ENCODE measurements around the gene ADGRF1.
"Not testable (repeated sequence)": the region's sequence is repeated elsewhere in the genome, so short reads cannot be mapped to it uniquely, and the experiment has no call there.

ADGRF1 gene

DNA sequence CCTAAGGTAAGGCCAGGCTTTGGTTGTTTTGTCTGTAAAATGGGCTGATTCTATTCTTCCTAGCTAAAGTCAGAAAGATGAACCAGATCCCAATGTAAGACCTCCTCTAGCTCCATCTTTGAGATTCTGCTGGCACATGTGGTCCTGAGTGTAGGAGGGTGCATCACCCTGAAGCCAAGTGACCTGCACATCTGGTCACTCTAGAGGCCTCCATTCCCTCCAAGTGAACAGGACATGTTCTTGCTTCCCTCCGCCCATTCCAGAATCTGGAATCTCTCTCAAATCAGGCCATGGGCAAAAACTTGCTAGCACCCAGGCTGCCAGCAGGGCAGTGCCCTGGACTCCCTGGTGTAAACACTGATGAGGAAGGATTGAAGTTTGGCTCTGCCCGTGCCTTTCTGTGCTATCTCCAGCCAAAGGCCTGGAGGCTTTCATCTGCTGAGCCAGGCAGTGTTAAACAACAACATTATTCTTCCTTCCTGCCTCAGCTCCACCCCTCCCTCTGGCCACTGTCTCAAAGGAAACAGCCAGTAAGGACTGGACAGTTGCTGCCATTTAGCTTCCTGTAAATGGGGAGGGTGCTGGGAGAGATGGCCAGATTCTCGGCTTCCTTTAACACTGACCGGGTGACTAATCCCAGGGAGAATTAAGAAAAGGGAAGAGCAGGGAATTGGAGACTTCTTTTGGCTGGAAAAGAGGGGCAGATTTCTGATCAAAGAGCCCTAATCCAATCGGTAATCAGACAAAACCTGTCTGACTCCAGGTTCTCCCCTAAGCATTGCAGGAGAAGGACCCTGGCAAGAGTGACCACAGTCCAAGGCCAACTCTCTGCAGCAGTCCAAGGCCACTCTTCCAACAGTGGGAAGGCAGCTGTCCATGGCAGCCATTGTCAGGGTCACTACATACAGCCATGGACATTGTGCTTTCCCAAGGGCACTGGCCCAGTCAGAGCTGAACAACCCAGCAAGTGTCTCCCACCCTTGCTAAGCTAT is 19.5 kb upstream of the ADGRF1 start:
- Histone ChIP-seq H3K4me1 (ENCODE audit: control insufficient read depth in 2 of 2, insufficient read depth in 2 of 2, low read length in 2 of 2) (peaks cover 0 to 3% of the 10 kb centered on the region in 2 donors), H3K9me3 (ENCODE audit: control insufficient read depth in 2 of 2, low read length in 2 of 2) (no peaks in the 10 kb centered on the region), H3K27me3 (ENCODE audit: control insufficient read depth in 2 of 2, insufficient read depth in 2 of 2, low read length in 2 of 2) (no peaks in the 10 kb centered on the region), H3K36me3 (ENCODE audit: control insufficient read depth in 2 of 2, insufficient read depth in 2 of 2, low read length in 2 of 2) (no peaks in the 10 kb centered on the region), H3K9ac (ENCODE audit: low read depth in 1 of 2, low read length in 2 of 2) (no peak overlapping the region), H3K27ac (ENCODE audit: low read depth in 2 of 2, low read length in 2 of 2) (no peak overlapping the region), H3K4me3 (ENCODE audit: low read length in 2 of 2) (no peak overlapping the region)

DNA sequence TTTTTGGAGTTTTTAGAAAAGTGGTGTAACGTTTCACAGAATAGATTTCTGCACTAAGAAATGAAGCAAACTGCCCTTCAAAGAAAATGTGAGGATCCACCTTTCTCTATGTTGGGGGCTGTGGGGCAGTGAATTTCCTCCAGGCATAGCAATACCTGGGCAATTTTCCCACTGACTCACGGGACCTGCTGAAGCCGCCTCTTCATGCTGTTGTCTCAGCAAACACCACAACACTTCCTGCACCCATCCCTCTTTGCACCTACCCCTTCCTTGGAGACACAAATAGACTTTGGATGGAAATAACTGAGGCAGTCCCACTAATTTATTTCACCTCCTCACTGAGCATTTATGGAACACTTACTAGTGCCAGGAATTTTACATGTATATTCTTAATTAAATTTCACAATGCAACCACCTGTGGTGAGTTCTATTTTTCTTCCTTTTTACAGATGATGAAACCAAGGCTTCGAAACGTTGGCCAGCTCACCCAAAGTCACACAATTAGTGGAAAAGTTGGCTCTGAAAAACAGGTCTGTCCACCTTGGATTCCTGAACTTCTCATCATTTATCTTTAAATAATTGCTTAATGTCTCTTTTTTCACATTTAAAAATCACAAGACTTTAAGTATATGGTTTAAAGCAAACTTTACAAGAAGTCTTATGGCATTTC is 17.2 kb upstream of the ADGRF1 start:
- Histone ChIP-seq H3K27me3 (ENCODE audit: control insufficient read depth in 2 of 2, insufficient read depth in 2 of 2, low read length in 2 of 2) (no peaks in the 10 kb centered on the region), H3K4me1 (ENCODE audit: control insufficient read depth in 2 of 2, insufficient read depth in 2 of 2, low read length in 2 of 2) (peaks cover 0 to 3% of the 10 kb centered on the region in 2 donors), H3K27ac (ENCODE audit: low read depth in 2 of 2, low read length in 2 of 2) (no peak overlapping the region), H3K9ac (ENCODE audit: low read depth in 1 of 2, low read length in 2 of 2) (no peak overlapping the region), H3K9me3 (ENCODE audit: control insufficient read depth in 2 of 2, low read length in 2 of 2) (no peaks in the 10 kb centered on the region), H3K36me3 (ENCODE audit: control insufficient read depth in 2 of 2, insufficient read depth in 2 of 2, low read length in 2 of 2) (no peaks in the 10 kb centered on the region), H3K4me3 (ENCODE audit: low read length in 2 of 2) (no peak overlapping the region)

DNA sequence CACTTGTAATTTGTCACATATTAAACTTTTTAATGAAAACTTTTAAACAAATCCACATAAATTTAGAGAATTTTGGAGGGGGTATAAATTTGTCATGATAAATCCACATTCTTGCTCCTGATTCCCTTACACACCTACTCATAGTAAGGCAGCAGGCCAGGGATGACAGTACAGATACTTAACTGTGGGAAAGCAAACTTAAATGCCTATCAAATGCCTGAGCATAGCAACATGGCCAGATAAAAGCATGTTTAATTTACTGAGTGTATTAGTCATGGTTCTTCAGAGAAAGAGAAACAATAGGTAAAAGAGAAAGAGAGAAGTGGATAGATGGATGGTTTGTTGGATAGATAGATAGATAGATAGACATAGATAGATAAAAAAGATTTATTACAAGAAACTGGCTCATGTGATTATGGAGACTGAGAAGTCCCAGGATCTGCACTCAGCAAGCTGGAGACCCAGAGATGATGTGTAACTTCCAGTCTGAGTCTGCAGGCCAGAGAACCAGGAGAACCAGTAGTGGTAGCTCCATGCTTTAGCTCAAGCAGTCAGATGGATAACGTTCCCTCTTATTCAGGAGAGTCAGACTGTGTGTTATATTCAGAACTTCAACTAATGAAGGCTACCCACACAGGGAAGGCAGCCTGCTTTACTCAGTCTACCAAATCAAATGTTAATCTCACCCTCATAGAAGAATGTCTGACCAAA is 15.9 kb upstream of the ADGRF1 start:
- no peak overlapping the region for H3K27ac ChIP-seq (ENCODE audit: low read depth in 2 of 2, low read length in 2 of 2)
- no peaks in the 10 kb centered on the region for H3K27me3 ChIP-seq (ENCODE audit: control insufficient read depth in 2 of 2, insufficient read depth in 2 of 2, low read length in 2 of 2)
- no peaks in the 10 kb centered on the region for H3K9me3 ChIP-seq (ENCODE audit: control insufficient read depth in 2 of 2, low read length in 2 of 2)
- H3K4me1 ChIP-seq (ENCODE audit: control insufficient read depth in 2 of 2, insufficient read depth in 2 of 2, low read length in 2 of 2): peaks cover 0 to 3% of the 10 kb centered on the region in 2 donors
- no peak overlapping the region for H3K4me3 ChIP-seq (ENCODE audit: low read length in 2 of 2)
- no peaks in the 10 kb centered on the region for H3K36me3 ChIP-seq (ENCODE audit: control insufficient read depth in 2 of 2, insufficient read depth in 2 of 2, low read length in 2 of 2)
- no peak overlapping the region for H3K9ac ChIP-seq (ENCODE audit: low read depth in 1 of 2, low read length in 2 of 2)

GRCh38 chr6:47056832-47057231 is 14.7 kb upstream of the ADGRF1 start:
- no peaks in the 10 kb centered on the region for H3K27me3 ChIP-seq (ENCODE audit: control insufficient read depth in 2 of 2, insufficient read depth in 2 of 2, low read length in 2 of 2)
- no peak overlapping the region for H3K9ac ChIP-seq (ENCODE audit: low read depth in 1 of 2, low read length in 2 of 2)
- H3K4me3 ChIP-seq (ENCODE audit: low read length in 2 of 2): no peak overlapping the region
- H3K4me1 ChIP-seq (ENCODE audit: control insufficient read depth in 2 of 2, insufficient read depth in 2 of 2, low read length in 2 of 2): peaks cover 0 to 3% of the 10 kb centered on the region in 2 donors
- no peaks in the 10 kb centered on the region for H3K36me3 ChIP-seq (ENCODE audit: control insufficient read depth in 2 of 2, insufficient read depth in 2 of 2, low read length in 2 of 2)
- H3K27ac ChIP-seq (ENCODE audit: low read depth in 2 of 2, low read length in 2 of 2): no peak overlapping the region
- no peaks in the 10 kb centered on the region for H3K9me3 ChIP-seq (ENCODE audit: control insufficient read depth in 2 of 2, low read length in 2 of 2)

GRCh38 chr6:47054302-47054701 is 12.2 kb upstream of the ADGRF1 start:
- H3K36me3 ChIP-seq (ENCODE audit: control insufficient read depth in 2 of 2, insufficient read depth in 2 of 2, low read length in 2 of 2); H3K27ac ChIP-seq (ENCODE audit: low read depth in 2 of 2, low read length in 2 of 2); H3K4me1 ChIP-seq (ENCODE audit: control insufficient read depth in 2 of 2, insufficient read depth in 2 of 2, low read length in 2 of 2); H3K9ac ChIP-seq (ENCODE audit: low read depth in 1 of 2, low read length in 2 of 2); H3K9me3 ChIP-seq (ENCODE audit: control insufficient read depth in 2 of 2, low read length in 2 of 2); H3K27me3 ChIP-seq (ENCODE audit: control insufficient read depth in 2 of 2, insufficient read depth in 2 of 2, low read length in 2 of 2); H3K4me3 ChIP-seq (ENCODE audit: low read length in 2 of 2): not testable (repeated sequence)

DNA sequence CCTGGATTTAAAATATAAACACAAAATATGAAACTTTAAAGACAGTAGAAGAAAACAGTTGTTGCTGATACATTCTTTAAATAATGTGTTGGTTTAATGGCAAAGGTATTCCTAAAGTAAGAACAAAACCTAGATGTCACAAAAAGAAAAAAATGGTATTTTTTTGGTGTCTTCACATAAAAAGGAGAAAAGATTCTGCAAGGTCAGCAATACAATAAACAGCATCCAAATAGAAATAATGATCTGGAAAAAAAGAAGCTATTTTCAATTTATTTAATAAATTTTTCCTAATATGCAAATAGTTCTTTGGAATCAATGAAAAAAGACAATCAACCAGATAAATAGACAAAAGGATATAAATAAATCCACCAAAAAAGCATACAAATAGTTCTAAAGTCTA is 6.5 kb upstream of the ADGRF1 start:
- H3K27ac ChIP-seq (ENCODE audit: low read depth in 2 of 2, low read length in 2 of 2): no peak overlapping the region
- H3K36me3 ChIP-seq (ENCODE audit: control insufficient read depth in 2 of 2, insufficient read depth in 2 of 2, low read length in 2 of 2): no peaks in the 10 kb centered on the region
- no peak overlapping the region for H3K9ac ChIP-seq (ENCODE audit: low read depth in 1 of 2, low read length in 2 of 2)
- no peaks in the 10 kb centered on the region for H3K9me3 ChIP-seq (ENCODE audit: control insufficient read depth in 2 of 2, low read length in 2 of 2)
- peaks cover 3 to 8% of the 10 kb centered on the region in 2 donors for H3K4me1 ChIP-seq (ENCODE audit: control insufficient read depth in 2 of 2, insufficient read depth in 2 of 2, low read length in 2 of 2)
- no peak overlapping the region for H3K4me3 ChIP-seq (ENCODE audit: low read length in 2 of 2)
- no peaks in the 10 kb centered on the region for H3K27me3 ChIP-seq (ENCODE audit: control insufficient read depth in 2 of 2, insufficient read depth in 2 of 2, low read length in 2 of 2)

- no peak overlapping the region for H3K9ac ChIP-seq (ENCODE audit: low read depth in 1 of 2, low read length in 2 of 2)
- H3K4me1 ChIP-seq (ENCODE audit: control insufficient read depth in 2 of 2, insufficient read depth in 2 of 2, low read length in 2 of 2): peaks cover 3 to 8% of the 10 kb centered on the region in 2 donors
- no peaks in the 10 kb centered on the region for H3K36me3 ChIP-seq (ENCODE audit: control insufficient read depth in 2 of 2, insufficient read depth in 2 of 2, low read length in 2 of 2)
- H3K9me3 ChIP-seq (ENCODE audit: control insufficient read depth in 2 of 2, low read length in 2 of 2): no peaks in the 10 kb centered on the region
- no peak overlapping the region for H3K4me3 ChIP-seq (ENCODE audit: low read length in 2 of 2)
- H3K27me3 ChIP-seq (ENCODE audit: control insufficient read depth in 2 of 2, insufficient read depth in 2 of 2, low read length in 2 of 2): no peaks in the 10 kb centered on the region
- H3K27ac ChIP-seq (ENCODE audit: low read depth in 2 of 2, low read length in 2 of 2): no peak overlapping the region
Observed at GRCh38 chr6:47047479-47048407, 5.6 kb upstream of the ADGRF1 start.

DNA sequence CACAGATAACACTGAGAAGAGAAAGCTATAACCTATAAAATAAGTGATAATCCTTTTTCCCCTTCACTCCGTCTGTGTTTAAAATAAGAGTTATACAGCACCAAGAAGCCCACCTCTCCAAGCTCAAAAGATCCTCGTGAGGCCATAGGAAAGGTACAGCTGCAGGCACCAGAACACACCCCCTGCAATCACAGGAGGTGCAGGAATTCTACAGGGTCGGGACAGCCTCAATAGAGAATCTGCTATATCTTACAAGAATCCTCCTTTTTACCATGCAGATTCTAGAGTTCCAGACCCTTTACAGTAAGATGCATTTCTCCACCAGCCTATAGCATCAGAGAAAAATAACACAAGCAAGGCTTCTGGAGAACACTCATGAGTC is 5.0 kb upstream of the ADGRF1 start:
- no peak overlapping the region for H3K4me3 ChIP-seq (ENCODE audit: low read length in 2 of 2)
- no peaks in the 10 kb centered on the region for H3K27me3 ChIP-seq (ENCODE audit: control insufficient read depth in 2 of 2, insufficient read depth in 2 of 2, low read length in 2 of 2)
- no peaks in the 10 kb centered on the region for H3K9me3 ChIP-seq (ENCODE audit: control insufficient read depth in 2 of 2, low read length in 2 of 2)
- no peak overlapping the region for H3K9ac ChIP-seq (ENCODE audit: low read depth in 1 of 2, low read length in 2 of 2)
- peaks cover 3 to 8% of the 10 kb centered on the region in 2 donors for H3K4me1 ChIP-seq (ENCODE audit: control insufficient read depth in 2 of 2, insufficient read depth in 2 of 2, low read length in 2 of 2)
- H3K27ac ChIP-seq (ENCODE audit: low read depth in 2 of 2, low read length in 2 of 2): no peak overlapping the region
- H3K36me3 ChIP-seq (ENCODE audit: control insufficient read depth in 2 of 2, insufficient read depth in 2 of 2, low read length in 2 of 2): no peaks in the 10 kb centered on the region

GRCh38 chr6:47044397-47044796 is 2.3 kb upstream of the ADGRF1 start:
- no peaks in the 10 kb centered on the region for H3K9me3 ChIP-seq (ENCODE audit: control insufficient read depth in 2 of 2, low read length in 2 of 2)
- no peak overlapping the region for H3K9ac ChIP-seq (ENCODE audit: low read depth in 1 of 2, low read length in 2 of 2)
- no peak overlapping the region for H3K4me3 ChIP-seq (ENCODE audit: low read length in 2 of 2)
- H3K27ac ChIP-seq (ENCODE audit: low read depth in 2 of 2, low read length in 2 of 2): peak overlapping the region in 1 of 2 donors; percentile 31
- no peaks in the 10 kb centered on the region for H3K27me3 ChIP-seq (ENCODE audit: control insufficient read depth in 2 of 2, insufficient read depth in 2 of 2, low read length in 2 of 2)
- peaks cover 3 to 8% of the 10 kb centered on the region in 2 donors for H3K4me1 ChIP-seq (ENCODE audit: control insufficient read depth in 2 of 2, insufficient read depth in 2 of 2, low read length in 2 of 2)
- H3K36me3 ChIP-seq (ENCODE audit: control insufficient read depth in 2 of 2, insufficient read depth in 2 of 2, low read length in 2 of 2): no peaks in the 10 kb centered on the region
